GDM1 (cell line): ENCODE data around the gene CACNA2D2.

ENCODE experiments used
- DNase-seq: peaks from one replicate; lab custom pipeline; 2025; lab: John Stamatoyannopoulos, UW

Gene CACNA2D2

GRCh38 chr3:50371133-50371685, 132.2 kb downstream of the CACNA2D2 start:
- DNase-seq: no peak

DNA sequence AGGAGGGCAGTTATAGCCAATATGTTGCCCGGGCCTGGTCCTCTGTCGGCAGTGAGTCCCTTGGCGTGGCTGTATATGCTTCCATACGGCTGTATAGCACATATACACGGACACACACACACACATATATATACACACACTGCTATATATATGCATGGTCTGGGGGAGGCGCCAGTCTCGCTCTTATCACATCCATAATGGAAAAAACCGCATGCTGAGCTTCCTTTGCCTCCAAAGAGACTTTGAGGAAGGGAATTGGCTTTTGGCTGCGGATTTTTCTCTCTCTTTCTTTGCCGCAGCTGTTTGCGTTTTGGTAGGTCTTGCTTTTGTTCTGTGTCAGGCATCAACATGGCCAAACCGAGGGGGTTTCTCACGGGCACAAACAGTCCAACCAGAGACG, 132.8 kb downstream of the CACNA2D2 start:
- DNase-seq: no peak

- DNase-seq: no peak
These were observed 134.3 kb downstream of the CACNA2D2 start for GRCh38 chr3:50369012-50369670.

- DNase-seq: no peak
These were observed 137.6 kb downstream of the CACNA2D2 start for GRCh38 chr3:50365842-50366220.

DNA sequence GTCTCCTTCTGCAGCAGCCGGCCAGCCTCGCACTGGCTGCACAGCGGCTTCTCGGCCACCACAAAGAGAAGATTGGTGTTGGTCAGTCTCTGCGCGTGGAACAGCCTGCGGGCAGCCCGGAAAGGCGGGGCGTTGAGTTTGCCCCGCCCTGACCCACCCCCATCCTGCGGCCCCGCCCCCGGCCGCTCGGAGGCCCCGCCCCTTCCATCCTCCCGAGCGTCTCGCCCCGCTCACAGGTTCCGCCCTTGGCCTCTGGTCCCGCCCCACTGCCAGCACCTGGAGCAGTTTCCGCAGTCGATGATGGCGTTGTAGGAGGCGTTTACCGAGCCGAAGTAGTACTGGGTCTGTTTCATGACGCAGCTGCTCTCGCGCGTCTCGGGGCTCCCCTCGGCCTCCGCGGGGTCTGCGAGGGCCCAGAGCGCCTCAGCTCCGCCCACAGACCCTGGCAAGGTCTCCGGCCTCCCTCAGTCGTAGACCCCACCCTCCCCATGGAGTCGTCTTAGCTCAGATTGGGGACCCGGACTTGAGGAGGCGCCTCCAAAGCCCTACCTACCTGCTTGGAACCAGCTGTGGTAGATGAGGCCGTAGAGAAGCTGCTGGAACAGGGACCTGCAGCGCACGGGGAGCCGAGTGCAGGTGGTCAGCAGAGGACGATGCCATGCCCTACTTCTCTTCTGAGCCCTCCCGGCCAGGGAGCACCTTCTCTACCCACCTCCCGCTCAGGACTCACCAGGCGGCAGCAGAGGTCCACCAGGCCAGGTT, 138.2 kb downstream of the CACNA2D2 start:
- DNase-seq: no peak

- no peak for DNase-seq
These were observed 138.8 kb downstream of the CACNA2D2 start for GRCh38 chr3:50364573-50365079.

- DNase-seq: no peak
These were observed 143.7 kb downstream of the CACNA2D2 start for GRCh38 chr3:50359760-50360110.

GRCh38 chr3:50358911-50359759, 144.3 kb downstream of the CACNA2D2 start, which contains the start of gene TMEM115:
Gene TMEM115 (minus strand): TSS chr3:50359521. CDS start chr3:50359063, 458 bp downstream.
- peak; percentile 95 for DNase-seq

GRCh38 chr3:50358355-50358910, 145.0 kb downstream of the CACNA2D2 start:
- no peak for DNase-seq

DNA sequence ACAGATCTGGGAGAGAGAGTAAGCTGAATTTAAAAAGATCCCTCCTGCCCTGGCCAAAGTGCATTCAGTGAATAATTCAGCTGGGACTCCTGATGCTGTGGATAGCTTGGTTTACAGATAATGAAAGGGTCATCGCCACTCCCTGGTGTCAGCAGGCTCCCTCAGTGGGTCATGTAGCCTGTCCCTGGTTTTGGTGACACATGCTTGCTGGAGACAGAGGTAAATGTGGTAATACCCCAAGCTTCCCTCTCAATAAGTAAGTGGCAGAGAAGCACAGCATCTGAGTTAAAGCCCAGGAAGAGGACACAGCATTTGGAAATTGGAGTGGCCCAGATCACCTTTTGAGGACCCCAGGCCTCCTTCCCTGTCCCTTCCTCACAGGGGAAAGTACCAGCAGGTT, 146.0 kb downstream of the CACNA2D2 start:
- no peak for DNase-seq

DNA sequence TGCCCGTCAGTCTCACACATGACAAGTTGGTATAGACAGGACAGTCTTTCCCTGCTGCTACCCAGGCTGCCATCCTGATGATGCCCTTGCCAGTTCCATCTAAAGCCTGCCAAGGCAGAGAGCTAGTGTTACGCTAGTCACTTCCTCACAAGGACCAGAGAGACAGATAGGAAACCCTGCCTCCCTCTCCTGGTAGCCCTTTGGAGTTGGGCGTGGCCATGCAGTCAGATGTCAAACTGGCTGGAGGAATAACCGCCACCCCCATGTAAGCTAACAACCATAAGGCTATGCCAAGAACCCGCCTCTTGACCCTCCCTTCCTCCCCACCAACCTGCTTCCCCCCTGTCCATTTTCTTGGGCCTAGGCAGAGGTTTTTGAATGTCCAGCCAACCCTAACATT, 146.9 kb downstream of the CACNA2D2 start:
- DNase-seq: no peak

- no peak for DNase-seq
These were observed 147.4 kb downstream of the CACNA2D2 start for GRCh38 chr3:50355829-50356552.

DNA sequence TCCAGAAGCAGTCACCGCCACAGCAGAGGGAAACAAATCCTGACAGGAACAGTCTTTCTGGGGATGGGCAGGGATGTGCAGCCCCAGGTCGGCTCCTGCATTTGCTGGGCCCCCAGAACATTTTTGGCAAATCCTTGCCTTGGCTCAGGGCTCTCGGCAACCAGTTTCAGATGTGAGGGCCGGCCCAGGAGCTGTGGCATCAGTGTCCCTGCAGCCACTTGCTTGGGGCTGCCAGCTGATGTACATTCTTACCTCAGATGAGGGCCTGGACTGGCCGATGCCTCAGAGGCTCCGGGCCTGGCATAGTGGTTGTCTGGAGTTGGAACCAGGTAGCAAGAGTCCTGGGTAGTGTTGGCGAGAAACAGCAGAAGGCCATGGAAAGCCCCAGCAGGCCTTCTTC, 148.6 kb downstream of the CACNA2D2 start:
- DNase-seq: no peak

DNA sequence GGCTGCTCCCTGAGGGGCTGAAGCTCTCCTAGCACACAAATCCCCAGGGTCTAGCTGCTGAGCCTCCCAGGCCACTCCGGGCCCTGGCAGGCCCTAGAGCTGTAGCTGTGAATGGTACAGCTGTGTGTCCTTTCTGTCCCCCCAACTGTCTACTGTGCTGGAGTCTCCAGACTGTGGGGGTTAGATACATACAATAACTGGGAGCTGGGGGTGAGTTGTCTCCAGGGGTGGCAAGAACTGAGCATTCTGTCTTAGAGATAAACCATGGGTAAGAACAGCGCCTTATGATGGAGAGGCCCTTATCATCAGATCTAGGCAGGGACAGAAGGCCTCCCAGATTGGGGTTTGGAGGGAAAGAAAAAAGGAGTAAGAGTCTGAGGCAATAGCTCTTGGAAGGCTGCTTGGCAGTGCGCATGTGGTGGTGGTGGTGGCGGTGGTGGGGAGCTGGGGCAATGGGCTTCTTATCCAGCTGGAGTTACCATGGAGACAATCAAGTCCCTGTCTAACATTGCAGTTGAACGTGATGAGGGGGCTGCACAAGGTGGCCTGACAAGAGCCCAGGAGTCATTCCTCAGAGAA, 149.2 kb downstream of the CACNA2D2 start:
- DNase-seq: no peak

DNA sequence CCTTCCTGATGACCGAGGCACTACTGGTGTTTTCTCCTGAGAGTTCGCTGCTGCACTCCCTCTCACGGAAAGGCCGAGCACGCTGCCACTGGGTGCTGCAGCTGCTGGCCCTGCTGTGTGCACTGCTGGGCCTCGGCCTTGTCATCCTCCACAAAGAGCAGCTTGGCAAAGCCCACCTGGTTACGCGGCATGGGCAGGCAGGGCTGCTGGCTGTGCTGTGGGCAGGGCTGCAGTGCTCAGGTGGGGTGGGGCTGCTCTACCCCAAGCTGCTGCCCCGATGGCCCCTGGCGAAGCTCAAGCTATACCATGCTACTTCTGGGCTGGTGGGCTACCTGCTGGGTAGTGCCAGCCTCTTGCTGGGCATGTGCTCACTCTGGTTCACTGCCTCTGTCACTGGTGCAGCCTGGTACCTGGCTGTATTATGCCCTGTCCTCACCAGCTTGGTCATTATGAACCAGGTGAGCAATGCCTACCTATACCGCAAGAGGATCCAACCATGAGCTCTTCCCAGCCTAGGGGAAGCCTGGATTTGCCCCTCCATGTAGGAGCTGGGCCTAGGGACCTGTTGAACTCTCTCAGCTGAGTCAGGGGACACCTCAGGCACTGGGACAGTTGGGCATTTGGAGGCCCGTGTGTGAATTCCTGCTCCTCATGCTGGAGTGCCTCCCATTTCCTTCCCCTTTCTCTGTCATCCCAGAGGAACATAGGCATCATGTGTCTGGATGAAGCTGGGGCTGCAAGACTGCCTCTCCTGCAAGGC, 150.0 kb downstream of the CACNA2D2 start:
- DNase-seq: no peak

- no peak for DNase-seq
These were observed 150.7 kb downstream of the CACNA2D2 start for GRCh38 chr3:50352781-50353180.

- no peak for DNase-seq
These were observed 152.1 kb downstream of the CACNA2D2 start for GRCh38 chr3:50351323-50351697.

GRCh38 chr3:50350527-50351322, 152.7 kb downstream of the CACNA2D2 start, which contains the start of the genes CYB561D2 and NPRL2:
Gene CYB561D2 (plus strand): TSS chr3:50350862. CDS start chr3:50351434, 572 bp downstream.
Gene NPRL2 (minus strand): TSS chr3:50350775. CDS start chr3:50350652, 123 bp downstream.
- DNase-seq: peak; percentile 90

DNA sequence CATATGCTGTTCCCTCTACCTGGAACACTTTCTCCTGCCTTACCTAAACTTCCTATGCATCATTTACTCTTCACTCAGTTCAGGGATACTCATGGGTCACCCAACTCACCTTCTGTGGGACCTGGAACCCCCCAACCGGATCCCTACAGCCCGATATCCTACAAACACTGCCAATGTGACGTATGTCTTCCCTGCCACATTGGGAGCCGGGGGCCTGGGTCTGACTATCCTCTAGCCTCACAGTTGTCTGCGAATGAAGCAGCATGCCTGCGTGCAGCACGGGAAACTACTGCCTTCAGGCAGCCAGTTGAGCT, 153.3 kb downstream of the CACNA2D2 start:
- no peak for DNase-seq
